ENCODE measurements around the gene OR5T3.
"Not testable (repeated sequence)": the region's sequence is repeated elsewhere in the genome, so short reads cannot be mapped to it uniquely, and the experiment has no call there.

OR5T3 gene

DNA sequence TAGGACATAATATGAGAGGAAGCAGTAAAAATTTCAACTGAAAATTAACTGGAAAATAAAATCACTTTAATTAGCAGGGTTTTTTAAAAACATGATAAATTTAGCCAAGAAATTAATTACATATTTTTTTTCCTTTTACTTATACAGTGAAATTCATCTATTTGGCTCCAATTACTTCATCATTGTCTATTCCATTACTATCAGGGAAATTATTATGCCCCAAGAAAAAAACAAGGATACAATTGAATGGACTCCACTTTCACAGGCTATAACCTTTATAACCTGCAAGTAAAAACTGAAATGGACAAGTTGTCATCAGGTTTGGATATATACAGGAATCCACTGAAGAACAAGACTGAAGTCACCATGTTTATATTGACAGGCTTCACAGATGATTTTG, at the start of gene OR5T3:
TSS of gene OR5T3 (plus strand) at position 301 of the 400 bp plus-strand sequence. CDS start at position 301, 0 bp downstream.
- DNase-seq, result no peak

DNA sequence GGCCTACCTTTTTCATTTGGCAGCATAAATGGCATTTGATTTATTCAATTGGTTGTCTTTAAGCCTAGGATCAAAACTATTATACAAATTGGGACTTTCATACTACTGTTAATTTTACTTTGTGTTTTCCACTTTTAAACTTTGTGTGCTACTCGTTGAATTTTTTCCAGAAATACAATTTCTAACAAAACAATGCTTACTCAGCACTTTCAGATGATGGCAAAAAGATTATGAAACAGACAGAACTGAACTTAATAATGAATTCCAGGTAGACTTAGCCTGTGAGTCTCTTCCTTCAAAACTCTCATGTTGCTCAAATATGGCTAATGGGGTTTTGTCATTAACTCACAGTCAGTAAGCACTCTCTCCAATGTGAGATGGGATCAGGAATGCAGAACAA, 44.3 kb upstream of the OR5T3 start:
- no peak for DNase-seq

DNA sequence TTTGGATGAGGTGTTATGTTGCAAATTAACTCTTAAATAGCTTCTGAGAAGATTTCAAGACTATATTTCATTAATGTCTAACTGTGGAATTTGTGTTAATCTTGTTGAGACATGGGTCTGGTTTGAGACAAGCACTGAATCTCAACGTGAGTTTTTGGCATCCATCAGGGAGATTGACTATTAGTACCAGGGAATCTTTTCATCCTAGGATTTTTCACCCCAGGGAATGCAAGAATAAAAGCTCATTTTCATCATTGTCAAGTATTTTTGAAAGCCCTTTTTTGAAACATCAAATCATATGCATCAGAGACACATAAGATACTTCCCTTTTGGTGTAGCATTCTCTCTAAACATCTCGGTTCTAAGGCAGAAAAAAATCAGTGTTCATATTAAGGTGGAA, 37.5 kb upstream of the OR5T3 start:
- DNase-seq, result no peak

DNA sequence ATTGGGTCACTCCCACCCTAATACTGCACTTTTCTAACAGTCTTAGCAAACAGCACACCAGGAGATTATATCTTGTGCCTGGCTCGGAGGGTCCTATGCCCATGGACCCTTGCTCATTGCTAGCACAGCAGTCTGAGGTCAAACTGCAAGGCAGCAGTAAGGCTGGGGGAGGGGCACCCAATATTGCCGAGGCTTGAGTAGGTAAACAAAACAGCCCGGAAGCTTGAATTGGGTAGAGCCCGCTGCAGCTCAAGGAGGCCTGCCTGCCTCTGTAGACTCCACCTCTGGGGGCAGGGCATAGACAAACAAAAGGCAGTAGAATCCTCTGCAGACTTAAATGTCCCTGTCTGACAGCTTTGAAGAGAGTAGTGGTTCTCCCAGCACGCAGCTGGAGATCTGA, 32.3 kb upstream of the OR5T3 start:
- DNase-seq, result not testable (repeated sequence)

GRCh38 chr11:56234155-56234554, 17.9 kb upstream of the OR5T3 start, which contains the start of gene OR5T2:
Gene OR5T2 (minus strand): TSS chr11:56234255. CDS start chr11:56233062, 1,193 bp downstream.
- no peak for DNase-seq

DNA sequence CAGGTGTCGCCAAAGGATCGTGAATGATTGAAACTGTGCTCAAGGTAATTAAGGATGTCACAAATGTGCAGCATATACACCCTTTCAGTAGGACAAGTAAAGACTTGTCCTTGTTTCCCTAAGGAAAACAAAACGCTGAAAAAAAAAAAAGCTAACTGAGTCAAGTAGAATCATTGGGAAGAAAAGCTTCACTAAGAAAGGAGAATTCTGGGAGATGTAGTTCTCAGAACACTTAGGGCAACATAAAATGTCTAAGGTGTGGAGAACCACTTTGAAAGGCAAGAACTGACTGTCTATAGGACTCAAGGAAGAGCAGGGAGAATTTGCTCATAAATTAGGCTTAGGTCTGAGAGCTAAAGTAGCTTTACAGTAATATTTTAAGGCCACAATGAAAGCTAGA, 19.0 kb downstream of the OR5T3 start:
- DNase-seq, result no peak

DNA sequence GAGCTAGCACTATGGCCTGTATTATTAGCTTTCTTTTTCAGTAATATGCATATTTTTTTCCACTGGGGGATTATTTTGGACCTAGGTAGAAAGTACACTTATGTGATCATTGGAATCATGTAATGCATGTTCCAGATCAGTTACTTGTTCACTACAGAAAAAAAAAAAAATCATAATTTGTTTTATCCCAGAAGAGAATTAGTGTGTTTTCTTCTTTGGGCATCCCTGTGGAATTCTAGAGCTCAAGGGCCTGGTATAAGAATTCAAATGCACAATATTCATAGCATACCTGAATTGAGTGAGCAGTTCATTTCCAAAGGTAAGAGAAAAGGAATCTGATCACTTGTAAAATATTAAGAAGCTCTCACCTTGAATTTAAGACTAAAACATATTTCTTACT, 21.8 kb downstream of the OR5T3 start, which contains the start of gene OR5T1:
TSS of gene OR5T1 (plus strand) at position 301 of the 400 bp plus-strand sequence. CDS start 1,485 bp downstream, outside the sequence.
- DNase-seq, result no peak

GRCh38 chr11:56292154-56292553, 40.1 kb downstream of the OR5T3 start, which contains the start of gene OR8H1:
Gene OR8H1 (minus strand): TSS chr11:56292254. CDS start chr11:56291062, 1,192 bp downstream.
- no peak for DNase-seq

DNA sequence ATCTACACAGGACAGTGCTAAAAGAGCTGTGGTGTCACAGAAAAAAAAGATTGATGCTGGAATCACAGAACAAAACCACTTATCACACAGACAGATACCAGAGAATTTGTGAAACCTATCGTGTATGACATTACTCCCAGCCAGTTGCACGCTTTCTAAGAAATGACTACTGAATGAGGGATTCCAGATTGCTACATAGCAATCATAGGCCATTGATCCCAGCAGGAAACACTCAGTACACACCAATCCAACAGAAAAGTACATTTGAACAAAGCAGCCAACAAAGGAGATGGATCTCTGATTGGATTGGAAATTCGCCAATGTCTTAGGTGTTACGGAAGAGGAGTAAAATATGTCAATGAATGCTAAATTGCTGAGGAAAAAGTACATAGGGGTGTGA, 44.8 kb downstream of the OR5T3 start:
- DNase-seq, result no peak
